ENCODE data around the gene SPX.

SPX gene

DNA sequence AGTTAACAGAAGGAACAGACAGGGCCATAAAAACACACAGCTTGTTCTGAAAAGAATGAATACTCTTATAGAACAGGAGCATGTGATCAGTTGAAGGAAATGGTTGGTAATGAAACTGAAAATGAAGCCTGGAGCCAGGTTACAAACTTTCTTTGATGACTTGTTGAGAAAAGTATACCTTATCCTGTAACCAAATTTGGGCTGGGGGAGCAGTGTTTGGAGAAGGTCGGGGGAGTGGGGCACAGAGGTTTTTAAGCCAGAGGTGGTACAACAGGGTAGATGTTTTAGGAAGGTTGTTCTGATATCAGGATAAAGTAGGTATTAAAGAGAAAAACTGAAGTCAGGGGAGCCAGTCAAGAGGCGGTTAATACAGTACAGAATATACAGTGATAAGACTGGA lies 16.3 kb upstream of the SPX start:
- POLR2A ChIA-PET, result no interaction called here
- TF ChIP-seq, protein P1, sequence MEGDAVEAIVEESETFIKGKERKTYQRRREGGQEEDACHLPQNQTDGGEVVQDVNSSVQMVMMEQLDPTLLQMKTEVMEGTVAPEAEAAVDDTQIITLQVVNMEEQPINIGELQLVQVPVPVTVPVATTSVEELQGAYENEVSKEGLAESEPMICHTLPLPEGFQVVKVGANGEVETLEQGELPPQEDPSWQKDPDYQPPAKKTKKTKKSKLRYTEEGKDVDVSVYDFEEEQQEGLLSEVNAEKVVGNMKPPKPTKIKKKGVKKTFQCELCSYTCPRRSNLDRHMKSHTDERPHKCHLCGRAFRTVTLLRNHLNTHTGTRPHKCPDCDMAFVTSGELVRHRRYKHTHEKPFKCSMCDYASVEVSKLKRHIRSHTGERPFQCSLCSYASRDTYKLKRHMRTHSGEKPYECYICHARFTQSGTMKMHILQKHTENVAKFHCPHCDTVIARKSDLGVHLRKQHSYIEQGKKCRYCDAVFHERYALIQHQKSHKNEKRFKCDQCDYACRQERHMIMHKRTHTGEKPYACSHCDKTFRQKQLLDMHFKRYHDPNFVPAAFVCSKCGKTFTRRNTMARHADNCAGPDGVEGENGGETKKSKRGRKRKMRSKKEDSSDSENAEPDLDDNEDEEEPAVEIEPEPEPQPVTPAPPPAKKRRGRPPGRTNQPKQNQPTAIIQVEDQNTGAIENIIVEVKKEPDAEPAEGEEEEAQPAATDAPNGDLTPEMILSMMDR (IDR thresholded peaks at IDR 0.05; ENCODE audit: insufficient read depth, low read length, missing control alignments), result no peak
- CTCF ChIA-PET, result no interaction called here
- DNase-seq (ENCODE audit: low read depth, low spot score), result no peak
- H3K4me3 ChIP-seq (ENCODE audit: low read depth, low read length), result no peak overlapping the region

DNA sequence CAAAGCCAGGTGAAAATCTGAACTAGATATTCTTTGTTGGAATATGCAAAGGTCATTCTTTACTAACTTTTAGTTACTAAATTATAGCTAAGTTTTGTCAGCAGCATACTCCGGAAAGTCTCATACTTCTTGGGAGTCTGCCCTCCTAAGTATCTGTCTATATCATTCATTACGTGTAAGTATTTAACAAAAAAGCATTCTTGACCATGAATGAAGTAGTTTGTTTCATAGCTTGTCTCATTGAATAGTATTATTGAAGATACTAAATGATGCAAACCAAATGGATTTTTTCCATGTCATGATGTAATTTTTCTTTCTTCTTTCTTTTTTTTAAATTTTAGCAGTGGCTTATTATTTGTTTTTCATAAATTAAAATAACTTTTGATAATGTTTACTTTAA lies 9.8 kb upstream of the SPX start:
- TF ChIP-seq, protein P1 (IDR thresholded peaks at IDR 0.05; ENCODE audit: insufficient read depth, low read length, missing control alignments), result no peak
- ChIA-PET CTCF (interaction anchor here (1.8 kb wide), 1 partner anchor 65 kb away, joined by 3 read pairs; no protein-coding TSS in a partner anchor), POLR2A (no interaction called here)
- DNase-seq (ENCODE audit: low read depth, low spot score), result no peak
- H3K4me3 ChIP-seq (ENCODE audit: low read depth, low read length), result no peak overlapping the region

DNA sequence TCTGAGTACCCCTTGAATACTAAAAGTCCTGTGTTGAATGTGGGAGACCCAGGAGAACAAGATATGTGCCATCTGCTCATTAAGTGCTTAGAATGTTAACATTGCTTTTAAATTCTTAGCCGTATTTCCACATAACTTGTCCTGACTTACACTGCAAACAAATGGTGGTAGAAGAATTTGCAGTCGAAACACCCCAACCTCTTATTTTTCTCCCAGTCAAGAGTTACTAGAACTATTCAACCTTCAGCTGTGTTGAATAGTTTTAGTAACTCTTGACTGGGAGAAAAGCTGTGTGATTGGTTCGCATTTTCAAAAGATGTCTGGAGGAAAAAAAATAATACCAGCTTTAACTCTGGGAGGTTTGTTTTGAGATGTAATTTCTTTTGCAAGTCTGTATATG lies 7.6 kb upstream of the SPX start:
- ChIA-PET CTCF (interaction anchor here (1.4 kb wide), 1 partner anchor 13 kb away, joined by 3 read pairs; no protein-coding TSS in a partner anchor), POLR2A (no interaction called here)

DNA sequence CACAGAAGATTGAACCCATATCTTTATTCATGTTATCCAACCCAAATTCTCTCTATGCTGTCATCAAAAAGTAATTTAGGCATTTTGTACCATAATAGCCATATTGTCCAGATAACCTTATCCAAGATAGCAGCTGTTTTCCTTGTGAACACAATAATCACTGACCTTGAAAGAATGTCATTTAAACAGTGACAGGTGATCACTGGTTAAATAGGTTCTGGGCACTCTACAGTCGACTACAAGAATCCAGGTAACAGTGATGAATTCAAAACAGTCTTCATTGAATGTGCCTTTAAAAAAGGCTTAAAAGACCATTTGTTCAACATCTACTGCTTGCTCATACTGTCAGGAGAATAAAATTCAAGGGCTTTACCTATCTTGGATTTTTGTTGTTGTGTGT lies 4.6 kb upstream of the SPX start:
- TF ChIP-seq, protein P1 (IDR thresholded peaks at IDR 0.05; ENCODE audit: insufficient read depth, low read length, missing control alignments), result no peak
- DNase-seq (ENCODE audit: low read depth, low spot score), result no peak
- ChIA-PET CTCF (no interaction called here), POLR2A (no interaction called here)
- no peak overlapping the region for H3K4me3 ChIP-seq (ENCODE audit: low read depth, low read length)

More for the DNA sequence above, 7.6 kb upstream of the SPX start:
- H3K4me3 ChIP-seq (ENCODE audit: low read depth, low read length), result no peak overlapping the region
- DNase-seq (ENCODE audit: low read depth, low spot score), result no peak
- TF ChIP-seq, protein P1 (IDR thresholded peaks at IDR 0.05; ENCODE audit: insufficient read depth, low read length, missing control alignments), result no peak

DNA sequence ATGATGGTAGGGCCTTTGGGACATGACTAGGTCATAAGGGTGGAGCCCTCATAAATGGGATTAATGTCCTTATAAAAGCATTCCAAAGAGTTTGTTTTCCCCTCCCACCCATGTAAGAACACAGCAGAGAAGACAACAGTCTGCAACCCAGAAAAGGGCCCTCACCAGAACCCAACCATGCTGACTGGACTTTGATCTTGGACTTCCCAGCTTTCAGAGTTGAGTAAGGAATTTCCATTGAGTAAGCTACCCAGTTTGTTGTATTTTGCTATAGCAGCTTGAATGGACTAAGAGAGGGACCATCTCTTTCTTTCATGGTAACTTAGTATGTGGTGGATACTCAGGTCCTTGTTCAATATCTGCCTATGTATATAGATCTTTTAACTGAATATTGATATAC lies 2.9 kb upstream of the SPX start:
- ChIA-PET POLR2A (no interaction called here), CTCF (no interaction called here)
- H3K4me3 ChIP-seq (ENCODE audit: low read depth, low read length), result no peak overlapping the region
- TF ChIP-seq, protein P1 (IDR thresholded peaks at IDR 0.05; ENCODE audit: insufficient read depth, low read length, missing control alignments), result no peak
- DNase-seq (ENCODE audit: low read depth, low spot score), result no peak

DNA sequence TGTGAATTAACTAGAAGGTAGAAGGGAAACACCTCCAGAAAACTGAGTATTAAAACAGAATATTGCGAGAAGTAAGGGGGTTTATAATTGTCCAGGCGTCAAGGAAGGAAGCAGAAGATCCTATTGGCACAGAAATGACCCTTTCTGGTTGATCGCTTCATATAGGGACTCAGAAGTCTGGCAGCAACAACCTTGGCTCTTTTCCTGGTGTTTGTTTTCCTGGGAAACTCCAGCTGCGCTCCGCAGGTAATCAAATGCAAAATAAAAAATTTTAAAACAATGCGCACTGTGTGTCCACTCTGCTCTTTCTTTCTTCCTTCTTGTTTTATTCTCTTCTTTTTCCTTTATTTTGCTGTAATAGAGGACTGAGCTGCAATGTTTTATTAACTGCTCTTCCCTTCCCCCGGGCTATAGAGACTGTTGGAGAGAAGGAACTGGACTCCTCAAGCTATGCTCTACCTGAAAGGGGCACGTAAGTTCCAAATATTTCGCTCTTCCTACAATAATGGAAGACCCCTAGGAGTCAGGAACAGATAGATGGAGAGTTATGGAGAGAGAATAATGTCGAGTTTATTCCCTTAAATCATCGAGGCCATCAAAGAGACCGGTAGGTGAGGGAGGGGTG lies 737 bp downstream of the SPX start:
- ChIA-PET POLR2A (no interaction called here), CTCF (interaction anchor here (1.2 kb wide), 1 partner anchor 19 kb away, joined by 4 read pairs; no protein-coding TSS in a partner anchor)
- DNase-seq (ENCODE audit: low read depth, low spot score), result no peak
- no peak overlapping the region; the same call in 1 of the 2 replicates for H3K4me3 ChIP-seq (ENCODE audit: low read depth, low read length)
- TF ChIP-seq, protein P1 (IDR thresholded peaks at IDR 0.05; ENCODE audit: insufficient read depth, low read length, missing control alignments), result no peak
